Measurements from ENCODE around the gene ZMIZ1.
A peak's percentile ranks its signal among the peaks of the same experiment; 100 is the strongest.

The ZMIZ1 gene

DNA sequence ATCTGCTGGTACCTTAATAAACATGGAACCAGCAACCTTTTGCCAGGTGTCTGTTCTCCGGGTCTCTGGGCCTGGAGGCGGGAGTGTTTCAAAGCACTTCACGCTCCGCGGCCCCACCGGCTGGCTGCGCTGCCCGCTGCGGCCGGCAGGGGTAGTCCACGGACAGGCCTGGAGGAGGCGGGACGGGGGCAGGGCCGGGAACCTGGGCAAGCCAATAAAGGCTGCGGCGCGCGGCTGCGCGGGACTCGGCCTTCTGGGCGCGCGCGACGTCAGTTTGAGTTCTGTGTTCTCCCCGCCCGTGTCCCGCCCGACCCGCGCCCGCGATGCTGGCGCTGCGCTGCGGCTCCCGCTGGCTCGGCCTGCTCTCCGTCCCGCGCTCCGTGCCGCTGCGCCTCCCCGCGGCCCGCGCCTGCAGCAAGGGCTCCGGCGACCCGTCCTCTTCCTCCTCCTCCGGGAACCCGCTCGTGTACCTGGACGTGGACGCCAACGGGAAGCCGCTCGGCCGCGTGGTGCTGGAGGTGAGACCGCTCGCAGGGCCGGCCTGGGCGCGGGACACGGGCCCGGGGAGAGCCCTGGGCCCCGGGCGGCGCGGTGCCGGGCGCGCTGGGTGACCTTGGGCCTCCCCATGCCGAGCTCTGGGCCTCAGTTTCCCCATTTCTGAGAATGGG is 278.6 kb downstream of the ZMIZ1 start, which contains the start of gene PPIF:
PPIF (plus strand) TSS at position 244 of the 668 bp plus-strand sequence; CDS start at position 324, 80 bp downstream.
- TF ChIP-seq, protein P1, sequence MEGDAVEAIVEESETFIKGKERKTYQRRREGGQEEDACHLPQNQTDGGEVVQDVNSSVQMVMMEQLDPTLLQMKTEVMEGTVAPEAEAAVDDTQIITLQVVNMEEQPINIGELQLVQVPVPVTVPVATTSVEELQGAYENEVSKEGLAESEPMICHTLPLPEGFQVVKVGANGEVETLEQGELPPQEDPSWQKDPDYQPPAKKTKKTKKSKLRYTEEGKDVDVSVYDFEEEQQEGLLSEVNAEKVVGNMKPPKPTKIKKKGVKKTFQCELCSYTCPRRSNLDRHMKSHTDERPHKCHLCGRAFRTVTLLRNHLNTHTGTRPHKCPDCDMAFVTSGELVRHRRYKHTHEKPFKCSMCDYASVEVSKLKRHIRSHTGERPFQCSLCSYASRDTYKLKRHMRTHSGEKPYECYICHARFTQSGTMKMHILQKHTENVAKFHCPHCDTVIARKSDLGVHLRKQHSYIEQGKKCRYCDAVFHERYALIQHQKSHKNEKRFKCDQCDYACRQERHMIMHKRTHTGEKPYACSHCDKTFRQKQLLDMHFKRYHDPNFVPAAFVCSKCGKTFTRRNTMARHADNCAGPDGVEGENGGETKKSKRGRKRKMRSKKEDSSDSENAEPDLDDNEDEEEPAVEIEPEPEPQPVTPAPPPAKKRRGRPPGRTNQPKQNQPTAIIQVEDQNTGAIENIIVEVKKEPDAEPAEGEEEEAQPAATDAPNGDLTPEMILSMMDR (IDR thresholded peaks at IDR 0.05) = peak; percentile 96
- TF ChIP-seq ZFX (IDR thresholded peaks at IDR 0.05; ENCODE audit: borderline replicate concordance) = no peak
- peak within 1 kb of the TSS; percentile 88 for H3K27ac ChIP-seq

DNA sequence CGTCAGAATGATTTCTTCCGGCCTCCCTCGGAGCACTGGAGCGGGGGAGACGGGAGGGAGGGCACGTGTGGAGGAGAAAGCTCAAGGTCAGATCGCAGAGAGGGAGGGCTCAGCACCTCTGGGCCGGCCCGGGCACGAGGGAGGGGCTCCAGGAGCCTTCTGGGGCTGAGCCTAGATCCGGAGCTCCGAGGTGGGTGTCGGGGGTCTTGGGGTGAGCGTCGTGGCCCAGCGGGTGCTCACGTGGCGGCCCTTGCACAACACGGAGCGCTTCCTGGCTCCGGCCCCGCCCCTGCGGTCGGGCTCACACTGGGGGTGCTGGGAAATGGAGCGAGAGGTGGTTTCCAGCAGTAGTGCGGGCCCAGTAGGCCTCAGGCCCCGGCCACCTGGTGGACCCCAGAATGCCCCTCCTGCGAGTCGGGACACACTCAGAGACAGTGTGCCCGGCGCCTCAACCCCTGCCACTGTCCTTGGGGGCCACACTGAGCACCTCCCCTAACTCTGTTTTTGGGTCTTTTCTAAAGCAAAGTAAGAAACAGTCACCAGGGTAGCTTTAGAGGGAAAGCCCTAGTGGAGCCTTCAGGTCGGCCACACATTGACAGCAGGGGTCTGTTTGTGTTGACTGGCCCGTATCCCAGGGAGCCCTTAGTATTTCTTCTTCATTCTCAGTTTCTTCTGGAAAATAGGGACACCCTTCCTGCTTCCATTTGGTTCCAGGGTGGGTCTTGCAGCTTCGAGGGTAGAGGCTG is 279.3 kb downstream of the ZMIZ1 start:
- TF ChIP-seq, protein P1 (IDR thresholded peaks at IDR 0.05) = no peak
- TF ChIP-seq ZFX (IDR thresholded peaks at IDR 0.05; ENCODE audit: borderline replicate concordance) = no peak
- peak overlapping the region; percentile 88 for H3K27ac ChIP-seq

DNA sequence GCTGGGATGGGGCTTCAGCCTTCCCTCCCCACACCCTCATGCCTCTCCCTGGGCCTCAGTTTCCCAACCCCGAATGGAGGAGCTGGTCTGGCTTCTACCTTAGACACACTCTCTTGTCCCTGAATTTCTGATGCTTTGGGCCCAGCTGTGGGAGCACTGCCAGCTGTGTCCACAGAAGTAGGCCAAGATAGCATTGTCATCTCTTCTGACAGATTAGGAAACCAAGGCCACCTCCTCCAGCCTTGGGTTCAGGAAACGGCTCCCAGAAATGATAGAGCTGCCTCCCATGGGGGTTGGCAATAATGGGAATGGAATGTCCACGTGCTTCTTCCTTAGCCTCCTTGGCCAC is 279.8 kb downstream of the ZMIZ1 start:
- no peak for TF ChIP-seq ZFX (IDR thresholded peaks at IDR 0.05; ENCODE audit: borderline replicate concordance)
- TF ChIP-seq, protein P1 (IDR thresholded peaks at IDR 0.05) = no peak
- H3K27ac ChIP-seq = peak overlapping the region; percentile 88

DNA sequence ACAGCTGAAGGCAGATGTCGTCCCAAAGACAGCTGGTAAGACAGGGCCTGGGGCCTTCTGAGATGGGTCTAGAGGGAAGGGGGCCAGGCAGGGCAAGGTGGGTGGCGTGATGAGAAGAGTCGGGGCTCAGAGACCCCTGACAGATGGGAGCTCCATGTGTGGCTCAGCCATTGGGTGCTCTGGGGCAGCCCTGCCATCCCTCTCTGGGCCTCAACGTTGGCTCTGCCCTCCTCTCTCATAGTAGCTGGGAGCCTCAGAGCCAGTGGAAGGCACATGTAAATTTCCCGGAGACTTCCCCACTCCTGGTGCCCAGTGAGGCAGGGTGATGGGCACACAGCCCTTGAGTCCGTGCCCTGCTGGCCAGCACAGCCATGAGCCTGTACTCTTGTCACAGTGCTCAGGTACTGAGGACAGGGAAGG is 280.3 kb downstream of the ZMIZ1 start:
- 0 out of 2 replicates have a peak overlapping the region, but pooled peaks have one; percentile 88 for H3K27ac ChIP-seq
- TF ChIP-seq, protein P1 (IDR thresholded peaks at IDR 0.05) = no peak
- no peak for TF ChIP-seq ZFX (IDR thresholded peaks at IDR 0.05; ENCODE audit: borderline replicate concordance)

DNA sequence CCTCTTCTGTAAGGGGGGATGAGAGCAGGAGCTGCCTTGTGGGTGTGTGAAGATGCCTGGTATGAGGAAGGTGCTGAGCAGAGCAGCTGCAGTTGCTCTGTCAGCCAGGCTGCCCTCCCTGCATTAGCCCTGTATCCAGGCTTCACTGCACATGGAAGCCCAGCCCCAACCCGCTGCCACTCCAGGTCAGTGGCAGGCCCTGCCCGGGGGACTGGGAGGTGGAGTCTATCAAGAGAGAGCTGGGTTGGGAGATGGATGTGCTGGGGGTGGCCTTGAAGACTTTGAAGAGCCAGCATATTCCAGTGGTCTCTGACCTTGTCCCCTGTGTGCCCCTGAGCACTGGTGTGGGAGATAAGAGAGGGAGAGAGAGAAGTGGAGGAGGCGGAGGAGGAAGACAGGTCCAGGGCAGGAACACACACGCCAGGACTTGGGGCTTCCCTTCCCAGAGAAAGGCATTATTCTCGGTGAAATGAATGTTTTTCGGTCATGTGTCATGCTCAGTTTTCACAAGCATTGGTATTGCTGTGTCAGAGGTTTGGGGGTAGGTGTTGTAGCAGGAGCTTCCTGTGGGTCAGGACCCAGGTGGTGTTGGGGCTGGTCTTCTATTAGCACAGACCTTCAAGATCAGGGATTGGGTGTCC is 281.1 kb downstream of the ZMIZ1 start:
- TF ChIP-seq, protein P1 (IDR thresholded peaks at IDR 0.05) = no peak
- TF ChIP-seq ZFX (IDR thresholded peaks at IDR 0.05; ENCODE audit: borderline replicate concordance) = no peak
- H3K27ac ChIP-seq = no peak overlapping the region

DNA sequence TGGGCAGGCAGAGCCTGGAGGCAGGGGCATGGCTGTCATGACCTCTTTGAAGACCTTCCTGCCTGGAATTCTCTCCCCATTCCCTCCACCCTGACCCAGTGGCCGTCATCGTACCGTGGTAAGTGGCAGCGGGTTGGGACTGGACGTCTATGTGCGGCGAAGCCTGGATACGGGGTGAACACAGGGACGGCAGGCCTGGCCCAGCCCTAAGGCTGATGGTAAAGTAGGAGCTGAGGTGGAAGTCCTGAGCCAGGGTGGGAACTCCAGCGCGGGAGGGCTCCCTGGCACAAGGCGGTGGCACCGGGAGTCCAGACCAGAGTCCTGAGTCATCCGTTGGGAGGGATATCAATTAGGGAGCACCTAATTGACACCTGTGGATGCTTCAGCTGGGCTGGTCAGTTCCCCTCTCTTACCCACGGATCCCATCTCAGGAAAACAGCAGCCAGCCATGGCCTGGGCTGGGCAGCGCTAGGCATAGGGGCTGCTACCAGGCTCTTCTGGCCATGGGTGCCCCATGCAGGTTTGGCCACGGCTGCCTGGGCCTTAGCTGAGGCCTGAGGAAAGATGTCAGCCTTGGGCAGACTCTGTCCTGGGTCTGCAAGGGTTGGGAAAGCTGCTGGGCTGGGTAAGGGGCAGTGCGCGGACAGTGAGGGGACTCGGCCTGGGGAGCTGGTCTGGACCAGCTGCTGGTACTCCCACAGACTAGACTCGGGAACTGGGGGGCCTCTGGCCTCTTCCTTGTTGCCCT is 281.8 kb downstream of the ZMIZ1 start:
- no peak for TF ChIP-seq ZFX (IDR thresholded peaks at IDR 0.05; ENCODE audit: borderline replicate concordance)
- TF ChIP-seq, protein P1 (IDR thresholded peaks at IDR 0.05) = no peak
- H3K27ac ChIP-seq = no peak overlapping the region
